Measurements from ENCODE around the gene CCNK.
A peak's percentile ranks its signal among the peaks of the same experiment; 100 is the strongest.

Gene CCNK

GRCh38 chr14:99467336-99468078 is 13.7 kb upstream of the CCNK start:
- no peak for DNase-seq

GRCh38 chr14:99468081-99468480 is 13.1 kb upstream of the CCNK start:
- DNase-seq, result no peak

- no peak for DNase-seq
Measured at GRCh38 chr14:99468836-99469592, 12.2 kb upstream of the CCNK start.

GRCh38 chr14:99471731-99472130 is 9.5 kb upstream of the CCNK start:
- no peak for DNase-seq

GRCh38 chr14:99472937-99473336 is 8.3 kb upstream of the CCNK start:
- no peak for DNase-seq

- DNase-seq, result no peak
Measured at GRCh38 chr14:99473458-99473857, 7.8 kb upstream of the CCNK start.

- DNase-seq, result no peak
Measured at GRCh38 chr14:99475179-99475578, 6.0 kb upstream of the CCNK start.

GRCh38 chr14:99475660-99476059 is 5.5 kb upstream of the CCNK start:
- DNase-seq, result no peak

- DNase-seq, result no peak
Measured at GRCh38 chr14:99476864-99477263, 4.3 kb upstream of the CCNK start.

- no peak for DNase-seq
Measured at GRCh38 chr14:99478128-99478527, 3.1 kb upstream of the CCNK start.

- DNase-seq, result no peak
Measured at GRCh38 chr14:99479160-99479905, 1.9 kb upstream of the CCNK start.

- peak; percentile 29 for DNase-seq
Measured at GRCh38 chr14:99479906-99480869, 1.0 kb upstream of the CCNK start, which contains the start of gene SETD3. Gene SETD3, minus strand, starts transcription at chr14:99480859. Its CDS starts 15,054 bp downstream, at chr14:99465805.

GRCh38 chr14:99481745-99482099 is 513 bp downstream of the CCNK start:
- peak; percentile 33 for DNase-seq

- DNase-seq, result no peak
Measured at GRCh38 chr14:99484106-99484505, 2.9 kb downstream of the CCNK start.

- no peak for DNase-seq
Measured at GRCh38 chr14:99497341-99497740, 16.1 kb downstream of the CCNK start.

GRCh38 chr14:99497894-99498293 is 16.7 kb downstream of the CCNK start:
- DNase-seq, result no peak

GRCh38 chr14:99502989-99503421 is 21.8 kb downstream of the CCNK start:
- DNase-seq, result no peak

- no peak for DNase-seq
Measured at GRCh38 chr14:99503848-99504453, 22.7 kb downstream of the CCNK start.

- DNase-seq, result no peak
Measured at GRCh38 chr14:99505089-99505488, 23.9 kb downstream of the CCNK start.

GRCh38 chr14:99506276-99506675 is 25.1 kb downstream of the CCNK start:
- DNase-seq, result no peak

GRCh38 chr14:99507860-99508640 is 26.8 kb downstream of the CCNK start:
- no peak for DNase-seq

Measured in activated CD4-positive, alpha-beta T cell treated with anti-CD3 and anti-CD28 coated beads, Interleukin-2, amount 50 U/mL, for 16 hours (primary cell).